GM18907 (cell line): ENCODE measurements around the gene PRR23B.

ENCODE experiments used
- ATAC-seq: cut with Tn5 transposase; IDR thresholded peaks from one replicate; pipeline ENCODE4 v1.9.1; 2021; ENCODE audit warnings: mild to moderate bottlenecking, moderate library complexity; ENCODE audit not compliant: unreplicated experiment

PRR23B gene

DNA sequence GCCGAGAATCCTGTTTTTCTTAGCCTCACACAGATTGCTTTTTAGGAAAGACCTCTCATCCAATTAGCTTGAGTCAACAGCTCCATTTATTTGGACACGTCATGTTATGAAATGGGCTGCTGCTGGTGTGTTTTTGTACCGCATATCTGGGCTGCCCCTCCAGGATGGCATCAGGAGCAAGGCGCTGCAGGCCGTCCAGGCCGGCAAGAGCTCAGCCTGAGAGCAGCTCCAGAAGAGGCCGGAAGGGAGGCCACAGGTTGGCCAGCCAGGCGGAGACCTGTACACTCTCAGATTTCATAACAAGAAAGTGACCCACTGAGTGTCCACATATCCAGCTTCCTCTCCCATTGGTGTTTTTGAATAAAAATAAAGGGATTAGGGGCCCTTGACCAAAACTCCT, 45.4 kb downstream of the PRR23B start:
- ATAC-seq: no peak

DNA sequence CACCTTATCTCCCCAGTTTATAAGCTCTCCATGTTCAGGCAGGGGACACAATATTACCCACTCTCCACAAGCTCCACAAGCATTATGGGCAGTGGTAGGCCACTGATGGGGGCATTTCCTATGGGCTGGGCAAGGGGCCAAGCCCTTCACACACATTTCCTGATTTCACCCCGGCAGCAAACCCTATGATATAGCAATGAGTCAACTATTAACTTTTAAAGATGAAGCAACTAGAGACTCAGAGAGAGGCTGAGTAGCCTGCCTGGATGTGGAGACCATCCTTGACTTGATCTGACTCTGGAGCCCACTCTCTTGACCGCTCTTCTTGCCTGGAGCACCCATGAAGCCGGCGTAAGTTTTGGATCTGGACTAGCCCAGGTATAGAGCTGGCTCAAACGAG, 46.3 kb downstream of the PRR23B start:
- no peak for ATAC-seq

DNA sequence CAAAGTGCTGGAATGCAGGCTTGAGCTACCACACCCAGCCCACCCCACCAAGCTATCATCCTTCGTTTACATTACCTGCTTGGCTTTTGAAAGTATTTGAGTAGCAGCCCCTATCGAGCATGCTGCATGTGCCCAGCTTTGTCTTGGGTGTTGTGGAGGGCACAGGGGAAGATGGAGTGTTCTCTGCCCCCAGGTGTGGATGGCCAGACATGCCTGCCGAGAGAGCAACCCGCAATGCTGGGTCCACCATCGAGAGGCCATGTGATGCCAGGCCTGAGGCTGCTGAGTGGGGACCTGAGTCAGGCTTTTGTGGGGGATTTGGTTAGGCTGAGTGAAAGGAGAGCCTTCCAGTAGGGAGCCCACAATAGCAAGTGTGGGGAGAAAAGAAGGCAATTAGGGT, 47.8 kb downstream of the PRR23B start:
- no peak for ATAC-seq

- no peak for ATAC-seq
Measured at GRCh38 chr3:138971766-138972320, 48.9 kb downstream of the PRR23B start.
